SU-DHL-6 (cell line): Measurements from ENCODE around the gene HARBI1.

ENCODE experiments used
- H2AFZ ChIP-seq: fragments of 200-600 bp; sonication (generic); 2 replicates; pipeline ENCODE4 v1.6.1; 2014; ENCODE audit warnings: low read depth, mild to moderate bottlenecking, moderate library complexity, mixed read lengths, antibody characterized with exemption, low read length; ENCODE audit not compliant: severe bottlenecking
- H3F3A ChIP-seq: fragments of 200-600 bp; shearing (Covaris generic); 2 replicates; pipeline ENCODE4 v1.6.0; 2016; ENCODE audit warnings: antibody characterized with exemption, mild to moderate bottlenecking; ENCODE audit not compliant: insufficient read depth
- H3K27ac ChIP-seq: fragments of 200-600 bp; sonication (generic); 2 replicates; pipeline ENCODE4 v1.5.1; 2016; ENCODE audit warnings: low read depth, mild to moderate bottlenecking, low read length, moderate library complexity, mixed read lengths
- H3K27me3 ChIP-seq: fragments of 200-600 bp; sonication (generic), shearing (Covaris generic); 2 replicates; pipeline ENCODE4 v1.6.0; 2014; ENCODE audit warnings: mild to moderate bottlenecking, low read length
- H3K36me3 ChIP-seq: fragments of 200-600 bp; sonication (generic); 2 replicates; pipeline ENCODE4 v1.6.1; 2014; ENCODE audit warnings: mild to moderate bottlenecking, low read length, mixed read lengths
- H3K4me2 ChIP-seq: fragments of 300-600, 200-600 bp; shearing (Covaris generic), sonication (generic); 2 replicates; pipeline ENCODE4 v1.6.0; 2014; ENCODE audit warnings: low read length, low read depth, mild to moderate bottlenecking; ENCODE audit not compliant: poor library complexity, severe bottlenecking
- H3K4me3 ChIP-seq: fragments of 200-600 bp; sonication (generic); 2 replicates; pipeline ENCODE4 v1.5.1; 2014; ENCODE audit warnings: antibody characterized with exemption, low read length, mild to moderate bottlenecking, mixed read lengths; ENCODE audit not compliant: insufficient read depth, poor library complexity, severe bottlenecking
- H3K79me2 ChIP-seq: fragments of 200-600 bp; sonication (generic); 2 replicates; pipeline ENCODE4 v1.6.1; 2014; ENCODE audit warnings: mild to moderate bottlenecking, low read length, moderate library complexity; ENCODE audit not compliant: insufficient read depth
- H3K9ac ChIP-seq: fragments of 200-600 bp; sonication (generic); 2 replicates; pipeline ENCODE4 v1.7.0; 2014; ENCODE audit warnings: mild to moderate bottlenecking, low read length
- H3K9me2 ChIP-seq: fragments of 200-600 bp; sonication (generic); replicated peaks from 2 replicates; pipeline ENCODE4 v1.6.1; 2014; ENCODE audit warnings: low read length; ENCODE audit not compliant: insufficient read depth
- H3K9me3 ChIP-seq: fragments of 200-600 bp; sonication (generic); 2 replicates; pipeline ENCODE4 v1.6.1; 2014; ENCODE audit warnings: low read length, mixed read lengths; ENCODE audit not compliant: insufficient read depth
- H4K20me1 ChIP-seq: fragments of 200-600 bp; sonication (generic); 2 replicates; pipeline ENCODE4 v1.6.1; 2014; ENCODE audit warnings: low read depth, mild to moderate bottlenecking, antibody characterized with exemption, low read length, moderate library complexity, mixed read lengths
- EZH2phosphoT487 ChIP-seq: fragments of 200-600 bp; sonication (generic), shearing (Covaris generic); conservative IDR thresholded peaks from 2 replicates; pipeline ENCODE4 v1.6.1; 2018; ENCODE audit warnings: mild to moderate bottlenecking, antibody characterized with exemption, low read length, moderate library complexity, mixed read lengths
- TF ChIP-seq, protein P1 (sequence below): fragments of 200-600 bp; sonication (generic); IDR thresholded peaks from one replicate; pipeline ENCODE4 v1.5.1; 2017; ENCODE audit warnings: antibody characterized with exemption, mild to moderate bottlenecking, low read length, moderate library complexity; ENCODE audit not compliant: insufficient read depth, poor library complexity, severe bottlenecking

The HARBI1 gene

DNA sequence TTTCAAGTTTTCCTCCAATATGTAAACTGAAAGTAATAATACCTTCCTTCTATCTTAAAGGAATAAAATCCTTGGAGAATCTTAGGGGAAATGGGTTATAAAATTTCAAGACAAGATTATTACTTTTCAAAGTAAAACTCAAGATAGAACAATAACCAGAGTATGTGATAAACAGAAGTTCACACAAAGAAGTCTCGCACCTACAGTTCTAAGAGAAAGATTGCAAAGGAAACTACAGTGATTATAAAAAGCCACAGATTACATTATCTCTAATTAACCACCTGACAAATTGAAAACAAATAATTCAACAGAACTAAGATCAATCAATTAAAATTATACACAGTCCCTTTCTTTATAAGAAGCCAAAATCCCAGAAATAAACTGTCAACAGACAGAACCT lies 57.2 kb downstream of the HARBI1 start:
- Histone ChIP-seq H4K20me1 (peaks cover 9% of the 10 kb centered on the region), H3K79me2 (peaks cover 54% of the 10 kb centered on the region), H2AFZ (no peak overlapping the region), H3K9ac (no peak overlapping the region), H3K27me3 (no peaks in the 10 kb centered on the region), H3K4me3 (no peak overlapping the region), H3K36me3 (no peaks in the 10 kb centered on the region), H3K9me2 (no peaks in the 10 kb centered on the region), H3K27ac (no peak overlapping the region), H3F3A (0 out of 2 replicates have a peak, but pooled peaks cover 13% of the 10 kb centered on the region), H3K9me3 (no peaks in the 10 kb centered on the region), H3K4me2 (peak overlapping the region; percentile 57)
- TF ChIP-seq EZH2phosphoT487, result no peak

DNA sequence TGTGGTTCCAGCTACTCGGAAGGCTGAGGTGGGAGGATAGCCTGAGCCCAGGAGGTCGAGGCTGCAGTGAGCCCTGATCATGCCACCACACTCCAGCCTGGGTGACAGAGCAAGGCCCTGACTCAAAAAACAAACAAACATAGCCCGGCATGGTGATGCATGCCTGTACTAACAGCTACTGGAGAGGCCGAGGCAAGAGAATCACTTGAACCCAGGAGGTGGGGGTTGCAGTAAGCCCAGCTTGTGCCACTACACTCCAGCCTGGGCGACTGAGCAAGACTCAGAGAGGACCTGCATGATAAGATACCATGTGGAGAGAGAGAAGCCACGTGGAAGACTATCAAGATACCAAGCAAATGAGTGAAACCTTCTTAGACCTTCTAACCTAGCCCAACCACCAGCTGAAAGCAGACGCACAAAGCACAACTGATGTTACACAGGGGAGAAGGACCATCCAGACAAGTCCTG lies 59.3 kb downstream of the HARBI1 start:
- H3K9ac ChIP-seq, result no peak overlapping the region
- peaks cover 9% of the 10 kb centered on the region for H4K20me1 ChIP-seq
- H3K9me3 ChIP-seq, result no peaks in the 10 kb centered on the region
- 0 out of 2 replicates have a peak, but pooled peaks cover 13% of the 10 kb centered on the region for H3F3A ChIP-seq
- no peak overlapping the region for H3K4me2 ChIP-seq
- no peak overlapping the region for H3K4me3 ChIP-seq
- no peak overlapping the region for H2AFZ ChIP-seq
- H3K27ac ChIP-seq, result no peak overlapping the region
- no peaks in the 10 kb centered on the region for H3K9me2 ChIP-seq
- TF ChIP-seq EZH2phosphoT487, result no peak
- TF ChIP-seq, protein P1, sequence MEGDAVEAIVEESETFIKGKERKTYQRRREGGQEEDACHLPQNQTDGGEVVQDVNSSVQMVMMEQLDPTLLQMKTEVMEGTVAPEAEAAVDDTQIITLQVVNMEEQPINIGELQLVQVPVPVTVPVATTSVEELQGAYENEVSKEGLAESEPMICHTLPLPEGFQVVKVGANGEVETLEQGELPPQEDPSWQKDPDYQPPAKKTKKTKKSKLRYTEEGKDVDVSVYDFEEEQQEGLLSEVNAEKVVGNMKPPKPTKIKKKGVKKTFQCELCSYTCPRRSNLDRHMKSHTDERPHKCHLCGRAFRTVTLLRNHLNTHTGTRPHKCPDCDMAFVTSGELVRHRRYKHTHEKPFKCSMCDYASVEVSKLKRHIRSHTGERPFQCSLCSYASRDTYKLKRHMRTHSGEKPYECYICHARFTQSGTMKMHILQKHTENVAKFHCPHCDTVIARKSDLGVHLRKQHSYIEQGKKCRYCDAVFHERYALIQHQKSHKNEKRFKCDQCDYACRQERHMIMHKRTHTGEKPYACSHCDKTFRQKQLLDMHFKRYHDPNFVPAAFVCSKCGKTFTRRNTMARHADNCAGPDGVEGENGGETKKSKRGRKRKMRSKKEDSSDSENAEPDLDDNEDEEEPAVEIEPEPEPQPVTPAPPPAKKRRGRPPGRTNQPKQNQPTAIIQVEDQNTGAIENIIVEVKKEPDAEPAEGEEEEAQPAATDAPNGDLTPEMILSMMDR, result no peak
- peaks cover 49% of the 10 kb centered on the region for H3K79me2 ChIP-seq
- H3K36me3 ChIP-seq, result no peaks in the 10 kb centered on the region
- no peaks in the 10 kb centered on the region for H3K27me3 ChIP-seq

DNA sequence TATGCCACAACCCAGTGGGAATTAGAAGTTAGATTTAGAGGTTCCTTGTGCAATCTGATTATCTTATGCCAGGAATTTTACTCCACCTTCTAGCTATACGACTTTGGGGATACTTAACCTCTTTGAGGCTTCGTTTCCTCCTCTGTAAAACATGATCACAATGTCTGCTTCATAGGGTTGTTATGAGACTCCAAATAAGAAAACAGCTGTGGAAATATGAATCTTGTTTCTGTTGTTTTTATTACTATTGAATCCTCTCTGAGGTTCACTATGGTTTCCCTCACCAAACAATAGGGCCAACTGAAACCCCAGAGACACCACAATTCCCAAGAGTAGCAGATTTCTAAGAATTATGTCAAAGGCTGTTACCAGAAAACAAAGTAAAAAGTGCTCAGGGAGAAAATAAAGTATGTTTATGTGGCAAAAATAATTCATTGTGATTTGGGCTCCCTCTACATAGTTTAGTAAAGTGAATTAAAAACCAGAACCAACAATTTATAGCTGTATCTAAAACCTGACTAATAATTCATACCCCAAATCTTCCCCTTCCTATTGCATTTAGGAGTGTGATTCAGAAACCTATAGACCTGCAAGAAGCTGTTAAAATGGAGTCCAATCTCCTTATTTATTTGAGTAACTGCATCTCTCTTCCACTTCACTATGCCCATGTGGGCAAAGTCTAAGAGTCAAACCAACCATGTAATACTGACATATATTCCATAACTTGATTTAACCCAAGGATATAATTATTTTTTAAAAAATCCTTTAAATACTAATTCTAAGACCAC lies 61.6 kb downstream of the HARBI1 start:
- no peak overlapping the region for H3K4me3 ChIP-seq
- no peaks in the 10 kb centered on the region for H3K27me3 ChIP-seq
- TF ChIP-seq, protein P1, result no peak
- no peak for TF ChIP-seq EZH2phosphoT487
- H2AFZ ChIP-seq, result no peak overlapping the region
- H3K9me3 ChIP-seq, result no peaks in the 10 kb centered on the region
- H4K20me1 ChIP-seq, result no peaks in the 10 kb centered on the region
- H3K27ac ChIP-seq, result no peak overlapping the region
- no peak overlapping the region for H3K4me2 ChIP-seq
- H3K9me2 ChIP-seq, result no peaks in the 10 kb centered on the region
- 0 out of 2 replicates have a peak, but pooled peaks cover 9% of the 10 kb centered on the region for H3F3A ChIP-seq
- no peak overlapping the region for H3K9ac ChIP-seq
- no peaks in the 10 kb centered on the region for H3K36me3 ChIP-seq
- H3K79me2 ChIP-seq, result peaks cover 54% of the 10 kb centered on the region
